Fibroblast of gingiva (primary cell): Measurements from ENCODE around the gene GSTA4.
"Not testable (repeated sequence)": the region's sequence is repeated elsewhere in the genome, so short reads cannot be mapped to it uniquely, and the experiment has no call there.

ENCODE experiments used
- DNase-seq: peaks from one replicate; pipeline ENCODE4 v3.0.0-alpha.2; 2011; ENCODE audit warnings: low read depth

The GSTA4 gene

GRCh38 chr6:53014063-53014462, 19.0 kb upstream of the GSTA4 start:
- DNase-seq = peak; percentile 88

GRCh38 chr6:53011979-53012378, 16.9 kb upstream of the GSTA4 start:
- no peak for DNase-seq

DNA sequence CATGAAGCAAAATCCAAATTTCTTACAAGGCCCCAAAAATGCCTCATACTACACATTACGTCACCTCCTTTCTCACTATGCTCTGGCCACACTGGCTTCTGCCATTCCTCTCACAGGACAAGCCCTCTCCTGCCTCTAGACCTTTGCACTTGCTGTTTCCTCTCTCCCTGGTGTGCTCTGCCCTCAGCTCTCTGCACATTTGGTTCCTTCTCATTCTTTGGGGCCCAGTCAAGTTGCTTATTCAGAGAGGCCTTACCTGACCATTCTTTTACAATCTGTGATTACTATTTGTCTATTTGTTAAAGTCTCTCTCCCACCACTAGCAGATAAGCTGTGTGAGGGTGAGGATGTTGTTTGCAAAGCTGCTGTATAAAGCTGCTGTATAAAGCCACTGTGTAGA, 15.4 kb upstream of the GSTA4 start:
- DNase-seq = no peak

- no peak for DNase-seq
These were observed 14.4 kb upstream of the GSTA4 start for GRCh38 chr6:53009511-53009910.

GRCh38 chr6:53009056-53009455, 14.0 kb upstream of the GSTA4 start:
- DNase-seq = no peak

GRCh38 chr6:53008192-53008687, 13.2 kb upstream of the GSTA4 start:
- not testable (repeated sequence) for DNase-seq

DNA sequence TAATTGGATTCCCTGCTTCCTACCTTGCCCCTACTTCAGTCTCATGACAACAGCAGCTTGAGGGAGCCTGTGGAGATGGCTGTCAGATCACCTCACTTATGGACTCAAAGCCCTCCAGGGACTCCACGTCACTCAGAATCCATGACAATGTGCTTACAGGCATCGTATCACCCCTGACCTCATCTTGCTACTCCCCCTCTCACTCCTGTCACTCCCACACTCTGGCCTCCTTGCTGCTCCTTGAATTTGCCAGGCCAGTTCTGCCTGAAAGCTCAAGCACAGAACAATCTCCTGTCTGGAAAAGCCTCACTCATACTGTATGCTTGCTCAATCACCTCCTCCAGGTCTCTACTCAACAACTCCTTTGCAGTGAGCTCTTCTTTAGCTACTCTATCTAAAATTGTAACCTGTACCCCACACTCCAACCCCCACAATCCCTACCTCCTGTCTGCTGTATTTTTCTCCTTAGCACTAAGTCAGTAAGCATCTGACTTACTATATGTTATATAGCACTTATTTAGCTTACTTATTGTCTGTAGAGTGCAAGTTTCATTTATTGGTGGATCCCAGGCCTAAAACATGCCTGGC, 10.7 kb upstream of the GSTA4 start:
- no peak for DNase-seq

DNA sequence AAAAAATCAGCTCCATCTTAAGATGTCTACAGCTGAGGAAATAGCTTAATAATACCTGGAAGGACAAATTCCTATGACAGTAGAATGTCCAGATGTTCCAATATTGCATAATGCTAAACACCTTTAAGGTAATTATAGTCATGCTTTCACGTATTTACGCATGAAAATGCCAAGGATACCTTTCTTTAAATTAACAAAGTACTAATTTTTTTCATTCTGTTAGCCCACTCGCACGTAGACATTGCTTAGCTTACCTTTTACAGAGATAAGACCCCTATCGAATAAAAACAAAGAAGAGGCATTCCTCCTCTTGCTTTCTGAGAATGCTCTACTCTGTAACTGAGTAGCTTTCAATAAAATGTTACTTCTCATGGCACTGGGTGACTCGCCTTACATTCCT, 4.4 kb upstream of the GSTA4 start:
- no peak for DNase-seq

- no peak for DNase-seq
These were observed 3.5 kb upstream of the GSTA4 start for GRCh38 chr6:52998603-52999002.

DNA sequence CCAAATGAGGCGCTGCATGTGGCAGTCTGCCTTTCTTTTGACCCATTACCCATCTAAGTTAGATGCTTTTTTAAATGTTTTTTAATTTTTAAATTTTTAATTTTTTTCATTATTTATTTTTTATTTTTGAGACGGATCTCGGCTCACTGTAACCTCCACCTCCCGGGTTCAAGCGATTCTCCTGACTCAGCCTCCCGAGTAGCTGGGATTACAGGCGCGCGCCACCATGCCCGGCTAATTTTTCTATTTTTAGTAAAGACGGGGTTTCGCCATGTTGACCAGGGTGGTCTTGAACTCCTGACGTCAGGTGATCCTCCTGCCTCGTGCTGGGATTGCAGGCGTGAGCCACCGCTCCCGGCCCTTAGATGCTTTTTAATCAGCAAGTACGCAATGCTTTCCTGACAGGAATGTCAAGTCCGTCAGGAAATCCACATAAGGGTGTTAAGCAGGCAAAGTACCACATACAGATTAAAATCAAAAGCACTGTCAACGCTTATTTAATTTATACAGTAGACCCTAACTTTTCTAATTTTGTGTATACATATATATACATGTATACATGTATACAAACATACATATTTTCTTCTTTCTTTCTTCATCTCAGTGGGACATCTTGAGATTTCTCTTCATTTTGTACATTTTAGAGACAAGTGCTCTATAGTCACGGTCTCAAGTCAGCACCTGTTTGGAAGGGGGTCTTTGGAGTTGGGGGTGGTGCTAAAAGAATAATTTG, 995 bp upstream of the GSTA4 start:
- DNase-seq = peak; percentile 86

- no peak for DNase-seq
These were observed 320 bp downstream of the GSTA4 start for GRCh38 chr6:52994839-52995088.

DNA sequence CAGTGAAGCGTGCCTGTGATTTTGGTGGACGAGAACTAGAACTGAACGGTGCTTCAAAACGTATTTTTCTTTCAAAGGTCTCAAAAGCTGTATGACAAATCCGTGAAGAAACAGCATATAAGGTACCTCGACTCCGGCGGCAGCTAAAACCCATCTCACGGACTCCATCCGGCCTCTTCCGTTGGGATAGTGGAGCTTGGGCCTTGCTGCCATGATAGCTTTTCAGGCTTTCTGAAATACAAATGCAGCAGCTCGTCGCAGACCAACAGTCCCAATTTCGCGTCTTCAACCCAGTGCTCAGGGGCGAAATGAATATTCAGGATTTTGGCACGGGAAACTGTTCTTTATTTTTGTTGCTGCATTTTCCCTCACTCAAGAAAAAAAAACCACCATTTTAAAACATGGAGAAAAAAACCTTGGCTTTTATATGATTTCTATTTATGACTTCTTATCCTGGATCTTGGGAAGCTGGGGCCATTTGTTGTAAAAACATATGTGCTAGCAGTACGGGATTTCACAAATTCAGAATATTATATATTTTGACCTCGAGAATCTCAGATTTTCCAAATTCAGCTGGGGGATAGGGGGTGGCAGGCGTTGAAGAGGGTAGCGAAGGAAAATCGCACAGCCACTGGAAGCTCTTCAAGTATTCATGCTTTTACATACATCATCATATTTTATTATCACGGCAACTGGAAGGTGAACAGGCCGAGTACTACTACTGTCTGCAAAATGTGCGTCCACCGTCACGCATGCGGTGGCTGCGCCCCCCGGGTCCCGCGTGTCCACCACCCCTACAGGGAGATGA, 849 bp downstream of the GSTA4 start:
- DNase-seq = peak; percentile 20

DNA sequence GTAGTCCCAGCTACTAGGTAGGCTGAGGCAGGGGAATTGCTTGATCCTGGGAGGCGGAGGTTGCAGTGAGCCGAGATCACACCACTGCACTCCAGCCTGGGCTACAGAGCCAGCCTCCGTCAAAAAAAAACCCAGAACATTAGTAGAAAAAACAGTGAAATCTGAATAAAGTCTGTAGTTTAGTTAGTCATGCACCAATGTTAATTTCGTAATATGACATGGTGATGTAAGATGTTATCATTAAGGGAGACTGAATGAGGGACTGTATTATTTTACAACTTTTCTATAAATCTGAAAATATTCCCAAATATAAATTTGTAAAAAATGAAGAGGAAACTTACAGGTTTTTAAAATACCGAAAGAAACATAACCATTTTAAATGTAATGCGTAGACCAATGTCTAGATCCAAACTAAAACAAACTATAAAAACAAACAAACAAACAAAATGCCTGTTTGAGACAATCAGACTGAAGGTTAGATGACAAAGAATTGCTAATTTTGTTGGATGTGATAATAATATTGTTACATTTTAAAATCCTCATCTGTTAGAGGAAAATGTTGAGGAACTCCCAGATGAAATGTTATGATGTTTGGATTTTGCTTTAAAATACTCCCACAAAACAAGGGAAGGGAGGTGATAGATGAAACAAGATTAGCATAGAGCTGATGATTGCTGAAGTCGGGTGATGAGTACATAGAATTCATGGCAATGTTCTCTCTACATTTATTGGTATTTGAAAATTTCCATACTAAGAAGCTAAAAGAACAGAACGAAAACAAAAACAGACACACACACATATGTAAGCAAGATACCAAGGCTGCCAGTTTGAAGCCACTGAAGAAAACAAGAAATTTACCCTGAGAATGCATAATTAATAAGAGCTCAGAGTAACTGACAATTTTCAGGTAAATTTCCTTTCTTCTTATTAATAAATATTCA, 1.8 kb downstream of the GSTA4 start:
- peak; percentile 66 for DNase-seq

- no peak for DNase-seq
These were observed 4.7 kb downstream of the GSTA4 start for GRCh38 chr6:52990342-52990741.

DNA sequence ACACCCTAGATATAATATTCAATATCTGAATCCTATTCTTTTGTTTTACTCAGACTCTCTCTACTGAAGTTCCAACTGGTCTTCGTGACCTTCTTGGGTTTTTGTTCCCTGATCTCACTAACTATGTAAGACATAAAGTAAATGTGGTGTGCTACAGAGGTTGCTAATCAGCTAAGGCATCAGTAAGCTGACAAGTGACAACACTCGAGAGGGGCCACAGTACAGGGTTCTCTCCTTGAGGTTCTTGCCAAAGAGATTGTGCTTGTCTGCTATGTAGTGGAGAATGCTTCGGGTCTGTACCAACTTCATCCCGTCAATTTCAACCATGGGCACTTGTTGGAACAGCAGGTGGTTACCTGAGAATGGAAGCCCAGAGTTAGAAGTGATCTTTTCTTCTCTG, 9.9 kb downstream of the GSTA4 start:
- DNase-seq = no peak

- DNase-seq = no peak
These were observed 10.8 kb downstream of the GSTA4 start for GRCh38 chr6:52984247-52984646.

- no peak for DNase-seq
These were observed 11.8 kb downstream of the GSTA4 start for GRCh38 chr6:52983159-52983848.

GRCh38 chr6:52982680-52983079, 12.4 kb downstream of the GSTA4 start:
- no peak for DNase-seq

GRCh38 chr6:52981222-52981900, 13.7 kb downstream of the GSTA4 start:
- DNase-seq = no peak

- no peak for DNase-seq
These were observed 18.5 kb downstream of the GSTA4 start for GRCh38 chr6:52976591-52977035.

DNA sequence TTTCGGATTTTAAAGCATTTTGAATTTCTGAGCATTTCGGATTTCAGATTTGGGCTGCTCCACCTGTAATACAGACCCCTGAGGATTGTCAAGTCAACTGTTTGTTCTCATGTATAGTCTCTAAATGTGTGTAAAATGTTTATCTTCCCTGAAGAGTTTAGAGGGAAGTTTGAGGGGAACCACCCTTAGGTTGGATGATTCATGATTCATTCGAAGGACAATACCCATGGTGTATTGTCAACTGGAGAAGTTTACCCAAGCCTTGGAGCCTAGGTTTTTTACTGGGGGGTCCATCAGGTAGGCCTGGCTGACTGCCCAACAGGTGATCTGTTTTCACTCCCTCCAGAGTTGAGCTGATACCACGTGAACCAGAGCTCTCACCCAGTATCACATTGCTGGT, 18.9 kb downstream of the GSTA4 start:
- DNase-seq = no peak
